H1 (cell line): ENCODE measurements around the gene CCDC141. TPM values are rescaled to one million over a fixed set of nuclear protein-coding genes. Genes with fewer than 3 reads are reported as not detected.

Experiments
- CTCF ChIA-PET: fragments of 300-600 bp; sonication (Branson Sonifier 250); formaldehyde crosslinking; loops from one replicate; lab custom pipeline; 2021; ENCODE audit not compliant: partially characterized antibody; lab: Charles Lee
- POLR2A ChIA-PET: fragments of 300-600 bp; sonication (Branson Sonifier 250); formaldehyde crosslinking; loops from one replicate; lab custom pipeline; 2021; ENCODE audit warnings: inconsistent platforms; ENCODE audit not compliant: partially characterized antibody; lab: Charles Lee
- DNase-seq, 2 experiments: peaks; one replicate each; pipeline versions ENCODE4 v3.0.0 to v3.0.0-alpha.2; 2010 to 2022; ENCODE audit warnings: low spot score in 2 of 2, low read depth in 1 of 2, mixed read lengths in 1 of 2
- FAIRE-seq: peaks from 2 replicates; lab custom pipeline; 2011; peaks lifted over from hg19 to GRCh38; lab: Jason Lieb, UNC
- H2AFZ ChIP-seq: 2 replicates; pipeline ENCODE4 v1.8.1; 2012; ENCODE audit warnings: low read length, inconsistent platforms
- H2AK5ac ChIP-seq: 2 replicates; pipeline ENCODE4 v1.6.1; 2013; ENCODE audit warnings: low read depth, low read length
- H2BK120ac ChIP-seq: replicated peaks from 2 replicates; pipeline ENCODE3; 2013; ENCODE audit warnings: low read depth, low read length, inconsistent platforms
- H2BK12ac ChIP-seq: 2 replicates; pipeline ENCODE4 v1.6.1; 2013; ENCODE audit warnings: low read depth, low read length
- H2BK15ac ChIP-seq: 2 replicates; pipeline ENCODE4 v1.6.1; 2013; ENCODE audit warnings: low read length
- H2BK20ac ChIP-seq: 2 replicates; pipeline ENCODE4 v1.6.1; 2013; ENCODE audit warnings: low read length
- H2BK5ac ChIP-seq: 2 replicates; pipeline ENCODE4 v1.6.1; 2013; ENCODE audit warnings: low read depth, low read length
- H3K14ac ChIP-seq: 2 replicates; pipeline ENCODE4 v1.6.1; 2013; ENCODE audit warnings: inconsistent platforms; ENCODE audit not compliant: insufficient read length
- H3K18ac ChIP-seq: 2 replicates; pipeline ENCODE4 v1.6.1; 2013; ENCODE audit warnings: low read length; ENCODE audit errors: extremely low read depth
- H3K23ac ChIP-seq: 2 replicates; pipeline ENCODE4 v1.6.1; 2013; ENCODE audit warnings: inconsistent platforms; ENCODE audit not compliant: insufficient read length
- H3K23me2 ChIP-seq: 2 replicates; pipeline ENCODE4 v1.6.1; 2013; ENCODE audit warnings: low read depth, low read length
- H3K27ac ChIP-seq: 2 replicates; pipeline ENCODE4 v1.6.1; 2011; ENCODE audit warnings: low read depth, low read length, inconsistent platforms
- H3K27me3 ChIP-seq, 4 experiments: replicated peaks in 1 of 4; 1 replicate in 1 of 4; 2 replicates in 3 of 4; pipeline versions ENCODE4 v1.6.1 to v1.8.1; 2011 to 2013; ENCODE audit warnings: low read length in 3 of 4, mild to moderate bottlenecking in 3 of 4, inconsistent platforms in 2 of 4, mixed read lengths in 2 of 4, moderate library complexity in 1 of 4; ENCODE audit not compliant: control insufficient read depth in 3 of 4, insufficient read depth in 3 of 4; ENCODE audit errors: extremely low read depth in 1 of 4
- H3K36me3 ChIP-seq, 4 experiments: 2 replicates each; pipeline versions ENCODE4 v1.6.1 to v1.8.1; 2011 to 2013; ENCODE audit warnings: mild to moderate bottlenecking in 4 of 4, low read length in 3 of 4, moderate library complexity in 2 of 4, control low read depth in 1 of 4, inconsistent platforms in 1 of 4; ENCODE audit not compliant: insufficient read depth in 4 of 4, control insufficient read depth in 2 of 4
- H3K4ac ChIP-seq: replicated peaks from 2 replicates; pipeline ENCODE3; 2013; ENCODE audit warnings: low read length, low read depth, mixed read lengths, inconsistent platforms; ENCODE audit not compliant: insufficient read length
- H3K4me1 ChIP-seq, 4 experiments: replicated peaks in 1 of 4; 1 replicate in 1 of 4; 2 replicates in 3 of 4; pipeline versions ENCODE4 v1.6.1 to v1.8.1; 2011 to 2013; ENCODE audit warnings: low read length in 3 of 4, inconsistent platforms in 2 of 4, mixed read lengths in 1 of 4; ENCODE audit not compliant: insufficient read depth in 4 of 4, control insufficient read depth in 3 of 4
- H3K4me2 ChIP-seq, 2 experiments: 2 replicates each; pipeline versions ENCODE4 v1.6.1 to v1.8.1; 2011 to 2013; ENCODE audit warnings: low read depth in 2 of 2, low read length in 2 of 2, control low read depth in 1 of 2, inconsistent platforms in 1 of 2, mild to moderate bottlenecking in 1 of 2; ENCODE audit not compliant: insufficient read depth in 1 of 2
- H3K4me3 ChIP-seq, 4 experiments: fragments of 200-600, 300-600 bp in 1 of 4; sonication (generic), shearing (Covaris generic), sonication (Bioruptor Twin) in 1 of 4; 2 replicates each; pipeline versions ENCODE4 v1.5.1 to v1.8.1; 2011 to 2016; ENCODE audit warnings: low read length in 4 of 4, low read depth in 3 of 4, control low read depth in 2 of 4, inconsistent platforms in 2 of 4, mild to moderate bottlenecking in 2 of 4, mixed read lengths in 1 of 4, moderate library complexity in 1 of 4; ENCODE audit not compliant: insufficient read depth in 2 of 4; ENCODE audit errors: extremely low read depth in 1 of 4
- H3K56ac ChIP-seq: replicated peaks from 2 replicates; pipeline ENCODE3; 2013; ENCODE audit warnings: low read depth, mild to moderate bottlenecking, mixed read lengths, low read length, inconsistent platforms; ENCODE audit not compliant: insufficient read length
- H3K79me1 ChIP-seq: 2 replicates; pipeline ENCODE4 v1.6.1; 2013; ENCODE audit warnings: low read depth, low read length, control low read depth
- H3K79me2 ChIP-seq, 2 experiments: 2 replicates each; pipeline versions ENCODE4 v1.6.1 to v1.8.1; 2012 to 2013; ENCODE audit warnings: low read length in 2 of 2, mild to moderate bottlenecking in 2 of 2, inconsistent platforms in 1 of 2; ENCODE audit not compliant: insufficient read depth in 2 of 2, control insufficient read depth in 1 of 2
- H3K9ac ChIP-seq, 4 experiments: replicated peaks in 1 of 4; 1 replicate in 1 of 4; 2 replicates in 3 of 4; pipeline versions ENCODE4 v1.6.1 to v1.8.1; 2011 to 2013; ENCODE audit warnings: low read depth in 3 of 4, low read length in 3 of 4, control low read depth in 2 of 4, mild to moderate bottlenecking in 2 of 4, moderate library complexity in 2 of 4, inconsistent platforms in 1 of 4; ENCODE audit errors: extremely low read depth in 1 of 4
- H3K9me3 ChIP-seq, 2 experiments: 2 replicates each; pipeline versions ENCODE4 v1.6.1 to v1.8.1; 2012 to 2013; ENCODE audit warnings: mild to moderate bottlenecking in 2 of 2, moderate library complexity in 2 of 2, control low read depth in 1 of 2, inconsistent platforms in 1 of 2, low read depth in 1 of 2, low read length in 1 of 2, mixed read lengths in 1 of 2; ENCODE audit not compliant: insufficient read depth in 2 of 2
- H4K20me1 ChIP-seq, 2 experiments: replicated peaks in 1 of 2; 2 replicates each; pipeline versions ENCODE3 to v1.8.1; 2011 to 2013; ENCODE audit warnings: inconsistent platforms in 2 of 2, low read length in 2 of 2, mild to moderate bottlenecking in 1 of 2; ENCODE audit not compliant: insufficient read depth in 2 of 2, control insufficient read depth in 1 of 2
- H4K5ac ChIP-seq: 2 replicates; pipeline ENCODE4 v1.6.1; 2013; ENCODE audit warnings: low read length, low read depth, mixed read lengths, inconsistent platforms; ENCODE audit not compliant: insufficient read length
- H4K8ac ChIP-seq: 2 replicates; pipeline ENCODE4 v1.8.0; 2013; ENCODE audit warnings: mild to moderate bottlenecking, moderate library complexity, low read length, inconsistent platforms; ENCODE audit not compliant: insufficient read depth; ENCODE audit errors: extremely low read depth
- H4K91ac ChIP-seq: replicated peaks from 2 replicates; pipeline ENCODE3; 2013; ENCODE audit warnings: low read length, mixed read lengths, inconsistent platforms; ENCODE audit not compliant: insufficient read length
- ATF2 ChIP-seq: IDR thresholded peaks from 2 replicates; pipeline ENCODE4 v1.6.1; 2012; ENCODE audit warnings: low read length, inconsistent platforms
- CBX8 ChIP-seq: fragments of 300-800, 300-1000 bp; sonication (generic); IDR thresholded peaks from 2 replicates; pipeline ENCODE4 v1.7.1; 2016; ENCODE audit warnings: low read depth, low read length, borderline replicate concordance
- CEBPB ChIP-seq: IDR thresholded peaks from 2 replicates; pipeline ENCODE4 v1.6.1; 2012; ENCODE audit warnings: low read depth, low read length
- HDAC6 ChIP-seq: IDR thresholded peaks from one replicate; pipeline ENCODE4 v1.7.1; 2012; ENCODE audit warnings: low read depth, mild to moderate bottlenecking, inconsistent platforms, low read length, moderate library complexity
- KDM1A ChIP-seq: fragments of 200-600, 300-600 bp; sonication (generic); IDR thresholded peaks from 2 replicates; pipeline ENCODE4 v1.7.1; 2016; ENCODE audit warnings: mild to moderate bottlenecking, low read length, borderline replicate concordance
- MAX ChIP-seq: IDR thresholded peaks from 2 replicates; pipeline ENCODE4 v1.6.1; 2012; ENCODE audit warnings: inconsistent platforms
- NANOG ChIP-seq: IDR thresholded peaks from 2 replicates; pipeline ENCODE4 v1.6.1; 2011; ENCODE audit warnings: low read length, low read depth, mild to moderate bottlenecking, inconsistent platforms; ENCODE audit not compliant: insufficient read depth, poor library complexity, severe bottlenecking
- SIN3A ChIP-seq, 2 experiments: IDR thresholded peaks in 1 of 2; conservative IDR thresholded peaks in 1 of 2; 2 replicates each; pipeline ENCODE4 v1.6.1; 2011 to 2012; ENCODE audit warnings: low read length in 2 of 2, improper control_type of control experiment in 1 of 2, low read depth in 1 of 2, mild to moderate bottlenecking in 1 of 2
- SIX5 ChIP-seq: IDR thresholded peaks from 2 replicates; pipeline ENCODE4 v1.6.1; 2011; ENCODE audit warnings: mild to moderate bottlenecking, low read depth, low read length
- SP1 ChIP-seq: IDR thresholded peaks from 2 replicates; pipeline ENCODE4 v1.6.1; 2011; ENCODE audit warnings: low read depth, low read length
- TAF1 ChIP-seq: IDR thresholded peaks from 2 replicates; pipeline ENCODE4 v1.6.1; 2011; ENCODE audit warnings: mild to moderate bottlenecking, low read depth, low read length
- ZNF274 ChIP-seq: IDR thresholded peaks from 2 replicates; pipeline ENCODE4 v1.7.0; 2012; ENCODE audit warnings: low read length, borderline replicate concordance; ENCODE audit errors: extremely low read depth
- WGBS, 2 experiments: shearing (Covaris generic) in 1 of 2; methylation state at CpG; one replicate each; pipeline versions ENCODE4 v1.1.6 to v1.1.7; 2013 to 2015; ENCODE audit warnings: low lambda C conversion rate in 2 of 2, mixed read lengths in 2 of 2, inconsistent platforms in 1 of 2, low coverage in 1 of 2, missing lambda C conversion rate in 1 of 2; ENCODE audit not compliant: insufficient replicate concordance in 2 of 2, insufficient coverage in 1 of 2, insufficient read length in 1 of 2; ENCODE audit errors: extremely low coverage in 1 of 2, missing lambda C conversion rate in 1 of 2; 5-methylcytosine and 5-hydroxymethylcytosine counted together
- polyA plus RNA-seq, 7 experiments: library from polyadenylated mRNA; depleted of rRNA in 3 of 7; stranded (reverse) in 5 of 7; unstranded in 2 of 7; fragments of >200 nt in 5 of 7; fragments of 200-250 nt in 2 of 7; gene quantifications; 1 replicate in 5 of 7; 2 replicates in 1 of 7; 4 replicates in 1 of 7; pipeline versions ENCODE4 v1.2.1 to v1.2.3, GENCODE V29; 2011 to 2013; ENCODE audit warnings: missing spikeins in 2 of 7, mixed read lengths in 2 of 7
- total RNA-seq: library from RNA; stranded (reverse); fragmentation: NEBNext Ultra II Directional; extraction: Animal tissue kit (Norgen Biotek cat#: 25700); gene quantifications from 2 replicates; pipeline ENCODE4 v1.2.1, GENCODE V29; 2021

CCDC141 gene
- total and polyA plus RNA-seq, 2 of the 8 experiments (the other 6 are each of a cell fraction or from before 2014, with no cell fraction given): 0.56 to 21.6 TPM

- Histone ChIP-seq H3K18ac (no peak overlapping the region), H3K27ac (no peak overlapping the region), H3K23me2 (no peaks in the 10 kb centered on the region), H3K4me2 (no peak overlapping the region), H4K8ac (no peak overlapping the region), H2BK120ac (no peak overlapping the region), H3K4ac (no peak overlapping the region), H3K9ac (no peak overlapping the region), H2BK5ac (no peak overlapping the region), H3K56ac (no peak overlapping the region), H3K14ac (no peak overlapping the region), H3K4me1 (no peaks in the 10 kb centered on the region), H2AK5ac (no peak overlapping the region), H3K27me3 (no peaks in the 10 kb centered on the region), H3K79me2 (no peaks in the 10 kb centered on the region), H4K5ac (no peak overlapping the region), H3K23ac (no peak overlapping the region), H4K20me1 (no peaks in the 10 kb centered on the region), H3K9me3 (no peaks in the 10 kb centered on the region), H3K36me3 (peaks cover 0 to 3% (median 0%) of the 10 kb centered on the region in 4 experiments; a peak in 1 of 8 replicates), H2BK12ac (no peak overlapping the region), H3K4me3 (no peak overlapping the region), H2BK20ac (no peak overlapping the region), H3K79me1 (no peaks in the 10 kb centered on the region), H2BK15ac (no peak overlapping the region), H4K91ac (no peak overlapping the region), H2AFZ (no peak overlapping the region)
- POLR2A ChIA-PET: no interaction called here
- CTCF ChIA-PET: interaction anchor here (1.0 to 2.8 kb wide), 3 partner anchors 8 to 125 kb away, joined by 3 to 10 read pairs (median 3); no protein-coding TSS in a partner anchor
- 96% methylated on average over 3 of the region's 3 CpGs; no CpG with 5 or more reads in 1 of the 2 experiments for WGBS, 2 experiments
- DNase-seq (no peak), FAIRE-seq (no peak)
- TF ChIP-seq CEBPB (no peak), NANOG (no peak), SIX5 (no peak), MAX (no peak), CBX8 (no peak), KDM1A (no peak), TAF1 (no peak), SP1 (no peak), ATF2 (no peak), HDAC6 (no peak), ZNF274 (no peak), SIN3A (conservative IDR thresholded peaks at IDR 0.05 in 1 of 2, IDR thresholded peaks at IDR 0.05 in 1 of 2; ENCODE audit: low read depth in 1 of 2, low read length in 2 of 2) (no peak)
These were observed 128.9 kb downstream of the CCDC141 start for GRCh38 chr2:178920916-178921513.
